K562 (cell line): ENCODE measurements around the gene SSU72. TPM values are rescaled to one million over a fixed set of nuclear protein-coding genes. Genes with fewer than 3 reads are reported as not detected.
A peak's percentile ranks its signal among the peaks of the same experiment; 100 is the strongest.

Experiments
- ATF7 ChIP-seq: fragments of 450-650 bp; IDR thresholded peaks from 2 replicates; pipeline ENCODE4 v1.7.1; 2014; ENCODE audit warnings: mild to moderate bottlenecking, moderate library complexity
- CHD2 ChIP-seq: IDR thresholded peaks from 2 replicates; pipeline ENCODE4 v1.6.1; 2011; ENCODE audit warnings: low read depth, low read length
- FOXA3 ChIP-seq, 2 experiments: fragments of 450-650 bp in 1 of 2; sonication (generic) in 1 of 2; formaldehyde crosslinking; IDR thresholded peaks in 1 of 2; conservative IDR thresholded peaks in 1 of 2; 2 replicates each; pipeline versions ENCODE4 v1.4.0 to v1.8.0; 2020 to 2022; ENCODE audit warnings: mild to moderate bottlenecking in 2 of 2, missing genetic modification reagents in 1 of 2
- HDAC2 ChIP-seq: fragments of 450-650 bp; IDR thresholded peaks from 2 replicates; pipeline ENCODE4 v1.6.1; 2016; ENCODE audit warnings: mild to moderate bottlenecking
- HDAC8 ChIP-seq: fragments of 450-650 bp; IDR thresholded peaks from 2 replicates; pipeline ENCODE4 v1.6.1; 2016; ENCODE audit warnings: mild to moderate bottlenecking, missing genetic modification characterization, moderate library complexity, missing compliant biosample characterization
- IRF2 ChIP-seq: sonication (generic); formaldehyde crosslinking; IDR thresholded peaks from 2 replicates; pipeline ENCODE4 v1.8.1; 2022; ENCODE audit warnings: mild to moderate bottlenecking, missing genetic modification reagents
- KAT7 ChIP-seq: sonication (generic); formaldehyde crosslinking; IDR thresholded peaks from 2 replicates; pipeline ENCODE4 v1.8.0; 2022; ENCODE audit warnings: missing genetic modification reagents, mild to moderate bottlenecking, borderline replicate concordance
- L3MBTL2 ChIP-seq: fragments of 450-650 bp; IDR thresholded peaks from 2 replicates; pipeline ENCODE4 v1.6.1; 2016; ENCODE audit warnings: mild to moderate bottlenecking, moderate library complexity
- MCM2 ChIP-seq: fragments of 450-650 bp; IDR thresholded peaks from 2 replicates; pipeline ENCODE4 v1.6.1; 2017; ENCODE audit warnings: low read depth, mild to moderate bottlenecking
- MECOM ChIP-seq: fragments of 250-450 bp; sonication (Bioruptor Pico); IDR thresholded peaks from 2 replicates; pipeline ENCODE4 v1.8.0; 2022; ENCODE audit warnings: inconsistent platforms
- MED1 ChIP-seq: sonication (generic); formaldehyde crosslinking; IDR thresholded peaks from 2 replicates; pipeline ENCODE4 v1.8.1; 2023; ENCODE audit warnings: missing genetic modification reagents, borderline replicate concordance
- MXI1 ChIP-seq: IDR thresholded peaks from 2 replicates; pipeline ENCODE4 v1.6.1; 2011; ENCODE audit warnings: low read depth, mild to moderate bottlenecking, improper control_type of control experiment, low read length
- NR4A1 ChIP-seq, 2 experiments: fragments of 250-450 bp in 1 of 2; fragments of 450-650 bp in 1 of 2; sonication (Bioruptor Pico) in 1 of 2; IDR thresholded peaks; 2 replicates each; pipeline versions ENCODE4 v1.4.0 to v1.6.1; 2016 to 2020; ENCODE audit warnings: mild to moderate bottlenecking in 2 of 2, missing compliant biosample characterization in 1 of 2, missing genetic modification characterization in 1 of 2, moderate library complexity in 1 of 2
- PTTG1 ChIP-seq: fragments of 450-650 bp; IDR thresholded peaks from 2 replicates; pipeline ENCODE4 v1.6.1; 2016; ENCODE audit warnings: low read depth, mild to moderate bottlenecking, missing genetic modification characterization, missing compliant biosample characterization
- RBFOX2 ChIP-seq: fragments of 200-400 bp; formaldehyde crosslinking; IDR thresholded peaks from 2 replicates; pipeline ENCODE4 v1.6.1; 2017; ENCODE audit warnings: low read depth, mild to moderate bottlenecking, low read length, moderate library complexity
- RBM14 ChIP-seq: fragments of 200-400 bp; formaldehyde crosslinking; IDR thresholded peaks from 2 replicates; pipeline ENCODE4 v1.6.1; 2018; ENCODE audit warnings: low read depth, mild to moderate bottlenecking, low read length, moderate library complexity, borderline replicate concordance; ENCODE audit not compliant: insufficient read depth
- RBM34 ChIP-seq: fragments of 200-400 bp; formaldehyde crosslinking; IDR thresholded peaks from 2 replicates; pipeline ENCODE4 v1.6.1; 2018; ENCODE audit warnings: low read length, borderline replicate concordance; ENCODE audit not compliant: insufficient read depth
- RUNX1 ChIP-seq: sonication (generic); IDR thresholded peaks from 2 replicates; pipeline ENCODE4 v1.6.1; 2016; ENCODE audit warnings: antibody characterized with exemption, low read depth
- SIN3A ChIP-seq, 2 experiments: fragments of 150-350 bp in 1 of 2; IDR thresholded peaks; 2 replicates each; pipeline ENCODE4 v1.6.1; 2011 to 2016; ENCODE audit warnings: borderline replicate concordance in 2 of 2, low read depth in 2 of 2, low read length in 2 of 2, mild to moderate bottlenecking in 2 of 2, moderate library complexity in 2 of 2; ENCODE audit not compliant: control insufficient read depth in 1 of 2
- SMARCC2 ChIP-seq: fragments of 450-650 bp; IDR thresholded peaks from 2 replicates; pipeline ENCODE4 v1.6.1; 2017; ENCODE audit warnings: antibody characterized with exemption, moderate library complexity, mild to moderate bottlenecking, low read depth
- SUPT5H ChIP-seq: fragments of 450-650 bp; IDR thresholded peaks from 2 replicates; pipeline ENCODE4 v1.6.1; 2016
- ZFP36 ChIP-seq: fragments of 150-350 bp; IDR thresholded peaks from 2 replicates; pipeline ENCODE4 v1.6.1; 2018; ENCODE audit warnings: low read length, low read depth; ENCODE audit not compliant: partially characterized antibody
- ZNF699 ChIP-seq: fragments of 250-450 bp; sonication (Bioruptor Pico); IDR thresholded peaks from 2 replicates; pipeline ENCODE4 v1.8.0; 2021; ENCODE audit warnings: mild to moderate bottlenecking, moderate library complexity; ENCODE audit not compliant: insufficient replicate concordance
- polyA plus RNA-seq, 8 experiments: library from polyadenylated mRNA; depleted of rRNA in 4 of 8; stranded (reverse) in 5 of 8; unstranded in 3 of 8; fragments of >200 nt; fragmentation: Nextera tagmentation in 2 of 8; fragmentation: Illumina TruSeq in 1 of 8; extraction: Ambion mirVana in 2 of 8; extraction: Trizol in 1 of 8; gene quantifications; 2 replicates each; pipeline versions ENCODE4 v1.2.1 to v1.2.3, GENCODE V29; 2011 to 2014; ENCODE audit warnings: inconsistent platforms in 1 of 8, missing spikeins in 1 of 8
- total RNA-seq, 7 experiments: library from RNA; depleted of rRNA in 6 of 7; stranded (reverse); fragments of >200 nt in 6 of 7; fragmentation: Illumina TruSeq in 2 of 7; extraction: Trizol in 2 of 7; gene quantifications; 2 replicates each; pipeline versions ENCODE4 v1.2.1 to v1.2.3, GENCODE V29; 2011 to 2021; ENCODE audit warnings: low replicate concordance in 1 of 7
- TF ChIP-seq, protein P1 (sequence below): fragments of 200-400 bp; formaldehyde crosslinking; IDR thresholded peaks from 2 replicates; pipeline ENCODE4 v1.6.1; 2017; ENCODE audit warnings: mild to moderate bottlenecking, low read depth, low read length, moderate library complexity
- TF ChIP-seq, protein P2 (sequence below): fragments of 250-450 bp; sonication (Bioruptor Pico); IDR thresholded peaks from 2 replicates; pipeline ENCODE4 v1.4.0; 2020; ENCODE audit warnings: mild to moderate bottlenecking, moderate library complexity

The SSU72 gene
- total and polyA plus RNA-seq, 9 of the 15 experiments (the other 6 are each of a cell fraction or from before 2014, with no cell fraction given), result 70.8 to 201 (median 94.6) TPM

DNA sequence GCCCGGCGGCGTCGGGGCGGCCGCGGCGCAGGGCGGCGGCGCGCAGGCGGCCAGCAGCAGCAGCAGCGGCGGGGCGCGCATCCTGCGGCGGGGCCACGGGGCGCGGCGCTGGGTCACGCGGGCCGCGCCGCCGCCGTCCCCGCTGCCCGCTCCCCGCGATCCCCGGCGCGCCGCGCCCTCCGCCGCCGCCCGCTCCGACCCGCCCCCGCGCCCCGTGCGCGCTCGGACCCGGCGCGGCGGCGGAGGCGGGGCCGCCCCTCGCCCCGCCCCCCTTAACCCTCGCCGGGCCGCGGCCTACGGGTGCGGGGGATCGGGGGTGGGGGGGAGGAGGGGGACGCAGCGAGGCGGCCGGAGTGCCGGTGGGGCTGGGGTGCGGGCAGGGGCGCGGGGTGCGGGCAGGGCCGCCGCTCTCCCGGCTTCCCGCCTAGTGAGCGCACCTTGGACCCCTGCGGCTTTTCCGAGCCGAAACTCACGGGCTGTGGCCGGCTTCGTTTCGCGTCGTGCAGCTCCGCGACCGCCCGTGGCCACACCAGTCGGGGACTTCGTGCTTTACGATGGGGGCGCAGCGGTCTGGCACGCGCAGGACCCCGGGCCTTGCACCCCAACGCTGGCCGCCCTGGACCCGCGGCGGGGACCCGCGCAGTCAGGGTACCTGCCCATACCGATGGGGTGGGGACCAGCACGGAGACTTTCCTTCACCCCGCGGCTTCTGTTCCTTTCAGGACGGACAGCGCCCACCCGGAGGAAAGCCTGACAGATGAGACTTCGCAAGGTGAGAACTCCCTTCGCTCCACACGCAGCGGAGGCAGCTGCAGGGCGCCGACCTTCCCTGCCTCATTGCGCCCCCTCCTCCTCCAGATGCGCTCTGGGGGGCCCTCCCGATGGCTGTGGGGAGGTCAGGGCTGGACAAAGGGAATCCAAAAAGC, 25.5 kb upstream of the SSU72 start, which contains the start of gene FNDC10 (continued):
- TF ChIP-seq RBM34 (no peak), SIN3A (IDR thresholded peaks at IDR 0.05; ENCODE audit: borderline replicate concordance in 2 of 2, control insufficient read depth in 1 of 2, low read depth in 2 of 2, low read length in 2 of 2) (no peak), PTTG1 (tag) (no peak), FOXA3 (CRISPR knock-in tag; conservative IDR thresholded peaks at IDR 0.05 in 1 of 2, IDR thresholded peaks at IDR 0.05 in 1 of 2) (0 out of 4 replicates have a peak, but pooled peaks of 1 of the 2 experiments have one; percentile 61), RUNX1 (no peak), ATF7 (no peak), MXI1 (no peak), MCM2 (no peak), CHD2 (no peak), SMARCC2 (no peak), L3MBTL2 (peak; percentile 68), HDAC2 (no peak), KAT7 (CRISPR knock-in tag) (no peak), MED1 (CRISPR knock-in tag) (no peak), IRF2 (CRISPR knock-in tag) (no peak), ZNF699 (CRISPR knock-in tag) (no peak), NR4A1 (CRISPR knock-in tag; IDR thresholded peaks at IDR 0.05) (no peak), NR4A1 (tag; IDR thresholded peaks at IDR 0.05) (no peak), SUPT5H (no peak), RBM14 (no peak), ZFP36 (no peak), MECOM (CRISPR knock-in tag) (no peak), RBFOX2 (no peak), HDAC8 (tag) (no peak)
- TF ChIP-seq, protein P1, sequence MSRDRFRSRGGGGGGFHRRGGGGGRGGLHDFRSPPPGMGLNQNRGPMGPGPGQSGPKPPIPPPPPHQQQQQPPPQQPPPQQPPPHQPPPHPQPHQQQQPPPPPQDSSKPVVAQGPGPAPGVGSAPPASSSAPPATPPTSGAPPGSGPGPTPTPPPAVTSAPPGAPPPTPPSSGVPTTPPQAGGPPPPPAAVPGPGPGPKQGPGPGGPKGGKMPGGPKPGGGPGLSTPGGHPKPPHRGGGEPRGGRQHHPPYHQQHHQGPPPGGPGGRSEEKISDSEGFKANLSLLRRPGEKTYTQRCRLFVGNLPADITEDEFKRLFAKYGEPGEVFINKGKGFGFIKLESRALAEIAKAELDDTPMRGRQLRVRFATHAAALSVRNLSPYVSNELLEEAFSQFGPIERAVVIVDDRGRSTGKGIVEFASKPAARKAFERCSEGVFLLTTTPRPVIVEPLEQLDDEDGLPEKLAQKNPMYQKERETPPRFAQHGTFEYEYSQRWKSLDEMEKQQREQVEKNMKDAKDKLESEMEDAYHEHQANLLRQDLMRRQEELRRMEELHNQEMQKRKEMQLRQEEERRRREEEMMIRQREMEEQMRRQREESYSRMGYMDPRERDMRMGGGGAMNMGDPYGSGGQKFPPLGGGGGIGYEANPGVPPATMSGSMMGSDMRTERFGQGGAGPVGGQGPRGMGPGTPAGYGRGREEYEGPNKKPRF, result no peak
- TF ChIP-seq, protein P2, sequence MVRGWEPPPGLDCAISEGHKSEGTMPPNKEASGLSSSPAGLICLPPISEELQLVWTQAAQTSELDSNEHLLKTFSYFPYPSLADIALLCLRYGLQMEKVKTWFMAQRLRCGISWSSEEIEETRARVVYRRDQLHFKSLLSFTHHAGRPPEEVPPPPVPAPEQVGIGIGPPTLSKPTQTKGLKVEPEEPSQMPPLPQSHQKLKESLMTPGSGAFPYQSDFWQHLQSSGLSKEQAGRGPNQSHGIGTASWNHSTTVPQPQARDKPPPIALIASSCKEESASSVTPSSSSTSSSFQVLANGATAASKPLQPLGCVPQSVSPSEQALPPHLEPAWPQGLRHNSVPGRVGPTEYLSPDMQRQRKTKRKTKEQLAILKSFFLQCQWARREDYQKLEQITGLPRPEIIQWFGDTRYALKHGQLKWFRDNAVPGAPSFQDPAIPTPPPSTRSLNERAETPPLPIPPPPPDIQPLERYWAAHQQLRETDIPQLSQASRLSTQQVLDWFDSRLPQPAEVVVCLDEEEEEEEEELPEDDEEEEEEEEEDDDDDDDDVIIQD (CRISPR knock-in tag), result no peak
